ENCODE data around the gene GAS5.

GAS5 gene

DNA sequence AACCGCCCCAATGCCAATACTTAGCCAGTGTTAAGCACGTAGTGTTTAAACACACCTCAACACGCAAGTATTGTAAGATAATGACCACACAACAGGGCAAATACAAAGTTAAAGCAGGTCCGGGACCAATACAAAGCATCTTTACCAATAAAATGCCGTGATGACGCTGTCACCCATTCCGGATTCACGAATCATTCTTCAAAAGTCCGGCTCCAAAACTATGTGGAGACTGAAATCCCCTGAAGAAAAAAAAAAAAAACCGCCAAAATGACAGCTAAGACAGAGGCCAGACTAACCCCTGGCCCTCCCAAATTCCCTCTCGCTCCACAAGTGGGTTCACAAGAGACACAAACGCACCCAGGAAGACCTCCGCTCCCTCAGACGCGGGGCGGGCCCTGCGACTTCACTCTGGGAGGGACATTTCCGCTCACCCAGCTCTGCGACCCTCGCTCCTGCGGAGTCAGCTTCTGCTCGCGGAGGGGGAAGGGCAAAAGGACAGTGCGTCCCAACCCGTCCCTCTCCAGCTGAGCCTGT lies 43.9 kb downstream of the GAS5 start:
- DNase-seq = no peak

GRCh38 chr1:173821680-173822079 lies 46.1 kb downstream of the GAS5 start:
- no peak for DNase-seq

GRCh38 chr1:173818459-173818858 lies 49.3 kb downstream of the GAS5 start:
- DNase-seq = no peak
